GM23248 (cell line): ENCODE data around the gene MEFV.

Source experiments
- EZH2 ChIP-seq: fragments of 200-600 bp; sonication (generic); IDR thresholded peaks from 2 replicates; pipeline ENCODE4 v1.6.1; 2018; ENCODE audit warnings: antibody characterized with exemption, mild to moderate bottlenecking; ENCODE audit not compliant: insufficient read depth, poor library complexity, severe bottlenecking
- EZH2phosphoT487 ChIP-seq: fragments of 200-600 bp; sonication (generic); IDR thresholded peaks from 2 replicates; pipeline ENCODE4 v1.6.1; 2018; ENCODE audit warnings: antibody characterized with exemption, moderate library complexity, mild to moderate bottlenecking, low read depth; ENCODE audit not compliant: insufficient read depth

GRCh38 chr16:3212567-3212966 lies 43.9 kb downstream of the MEFV start:
- TF ChIP-seq EZH2 (no peak), EZH2phosphoT487 (no peak)
